WERI-Rb-1 (cell line): ENCODE results near the gene ZFYVE21.

Source experiments
- DNase-seq: peaks from one replicate; pipeline ENCODE4 v3.0.0-alpha.2; 2020
- H3K27ac ChIP-seq: fragments of 250-450 bp; sonication (Bioruptor Pico); 2 replicates; pipeline ENCODE4 v1.5.1; 2020; ENCODE audit warnings: mild to moderate bottlenecking, moderate library complexity
- H3K27me3 ChIP-seq: fragments of 250-450 bp; sonication (Bioruptor Pico); 2 replicates; pipeline ENCODE4 v1.5.1; 2021; ENCODE audit warnings: mild to moderate bottlenecking, low read depth, moderate library complexity; ENCODE audit not compliant: insufficient read depth, severe bottlenecking
- H3K36me3 ChIP-seq: fragments of 250-450 bp; sonication (Bioruptor Pico); 2 replicates; pipeline ENCODE4 v1.5.1; 2020; ENCODE audit warnings: mild to moderate bottlenecking, moderate library complexity
- H3K4me3 ChIP-seq: 2 replicates; pipeline ENCODE4 v1.5.1; 2011; ENCODE audit warnings: low read depth, mild to moderate bottlenecking, control low read depth, low read length
- H3K9me3 ChIP-seq: fragments of 250-450 bp; sonication (Bioruptor Pico); 2 replicates; pipeline ENCODE4 v1.5.1; 2021; ENCODE audit warnings: mild to moderate bottlenecking, moderate library complexity; ENCODE audit not compliant: severe bottlenecking
- CTCF ChIP-seq: IDR thresholded peaks from 2 replicates; pipeline ENCODE4 v1.5.1; 2011; ENCODE audit warnings: low read depth, mild to moderate bottlenecking, control low read depth, inconsistent platforms, low read length

The ZFYVE21 gene

DNA sequence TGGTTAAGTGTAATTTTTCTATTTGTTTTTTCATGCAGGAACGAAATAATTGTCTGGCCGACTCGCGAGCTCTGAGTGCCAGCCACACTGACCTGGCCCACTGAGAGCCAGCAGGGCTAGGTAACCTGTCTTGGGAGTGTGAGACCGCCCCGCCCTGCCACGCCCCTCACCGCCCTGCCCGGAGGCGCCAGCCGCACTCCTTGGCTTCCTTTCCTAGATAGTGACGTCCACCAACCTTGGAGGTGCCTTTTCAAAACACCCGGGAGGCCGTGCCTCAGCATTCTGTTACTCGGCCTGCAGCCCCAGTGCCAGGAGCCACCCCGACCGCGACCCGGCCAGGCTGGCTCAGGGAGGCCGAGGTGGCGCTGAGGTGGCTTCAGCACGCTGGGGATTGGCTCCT lies 22.1 kb upstream of the ZFYVE21 start:
- H3K36me3 ChIP-seq, result peaks cover 57% of the 10 kb centered on the region
- no peak overlapping the region for H3K4me3 ChIP-seq
- H3K27me3 ChIP-seq, result no peaks in the 10 kb centered on the region
- no peak overlapping the region for H3K27ac ChIP-seq
- DNase-seq, result no peak
- TF ChIP-seq CTCF, result no peak
- no peaks in the 10 kb centered on the region for H3K9me3 ChIP-seq

- Histone ChIP-seq H3K9me3 (no peaks in the 10 kb centered on the region), H3K4me3 (no peak overlapping the region), H3K36me3 (peaks cover 60% of the 10 kb centered on the region), H3K27me3 (no peaks in the 10 kb centered on the region), H3K27ac (no peak overlapping the region)
- peak; percentile 59 for TF ChIP-seq CTCF
- DNase-seq, result no peak
Observed at GRCh38 chr14:103694572-103695026, 21.0 kb upstream of the ZFYVE21 start.

- Histone ChIP-seq H3K4me3 (no peak overlapping the region), H3K36me3 (peaks cover 68% of the 10 kb centered on the region), H3K27ac (no peak overlapping the region), H3K9me3 (no peaks in the 10 kb centered on the region), H3K27me3 (no peaks in the 10 kb centered on the region)
- TF ChIP-seq CTCF, result no peak
- no peak for DNase-seq
Observed at GRCh38 chr14:103695296-103696069, 20.1 kb upstream of the ZFYVE21 start.

DNA sequence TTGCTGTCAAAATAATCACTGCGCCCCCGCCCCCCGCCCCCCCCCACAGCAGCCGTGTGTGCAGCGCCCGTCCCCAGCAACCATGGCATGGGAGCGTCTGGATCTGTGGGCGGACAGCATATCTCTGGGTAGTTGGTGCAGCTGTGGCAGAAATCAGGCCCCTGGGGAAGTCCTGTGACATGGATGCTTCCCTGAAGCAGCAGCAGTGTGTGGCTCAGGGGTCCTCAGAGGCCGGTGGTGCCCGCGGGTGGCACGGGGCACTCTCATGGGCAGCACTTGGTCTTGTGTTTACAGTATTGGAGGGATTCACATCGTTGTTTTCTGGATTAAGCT lies 19.6 kb upstream of the ZFYVE21 start:
- no peak overlapping the region for H3K27ac ChIP-seq
- TF ChIP-seq CTCF, result no peak
- DNase-seq, result no peak
- H3K36me3 ChIP-seq, result peaks cover 74% of the 10 kb centered on the region
- no peak overlapping the region for H3K4me3 ChIP-seq
- H3K9me3 ChIP-seq, result no peaks in the 10 kb centered on the region
- no peaks in the 10 kb centered on the region for H3K27me3 ChIP-seq

DNA sequence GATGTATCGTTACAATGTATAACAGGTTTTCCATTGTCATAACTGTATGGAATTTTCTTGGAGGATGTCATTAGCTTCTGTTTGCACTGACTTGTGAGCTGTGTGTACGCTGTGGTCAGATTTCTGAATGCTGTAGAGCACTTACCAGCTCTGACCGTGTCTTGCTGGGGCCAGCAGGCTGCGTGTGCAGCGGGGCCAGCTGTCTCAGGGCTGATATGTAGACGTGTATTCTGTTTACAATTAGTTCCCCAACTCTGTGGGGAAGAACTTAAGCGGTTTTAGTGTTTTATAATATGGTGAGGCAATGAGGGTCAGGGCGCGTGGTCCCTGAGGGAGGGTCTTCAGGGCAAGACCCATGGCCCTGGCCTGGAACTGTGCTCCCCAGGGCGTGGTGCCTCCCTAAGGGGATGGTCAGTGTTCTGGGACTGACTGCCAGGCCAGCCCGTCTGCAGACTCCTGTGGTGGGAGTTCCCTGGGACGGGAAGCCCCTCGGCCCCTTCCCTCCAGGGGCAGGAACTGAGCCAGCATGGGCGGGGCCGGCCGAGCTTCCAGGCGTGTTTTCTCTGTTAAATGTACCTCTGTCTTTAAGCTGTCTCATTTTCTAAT lies 19.0 kb upstream of the ZFYVE21 start:
- no peak for TF ChIP-seq CTCF
- Histone ChIP-seq H3K9me3 (no peaks in the 10 kb centered on the region), H3K27ac (no peak overlapping the region), H3K4me3 (no peak overlapping the region), H3K36me3 (peaks cover 78% of the 10 kb centered on the region), H3K27me3 (no peaks in the 10 kb centered on the region)
- no peak for DNase-seq
